ENCODE data around the gene TMEM120A.
"Not testable (repeated sequence)": the region's sequence is repeated elsewhere in the genome, so short reads cannot be mapped to it uniquely, and the experiment has no call there.

The TMEM120A gene

GRCh38 chr7:75994388-75995051, at the start of gene TMEM120A:
TMEM120A (minus strand) TSS chr7:75994595; CDS start chr7:75994570, 25 bp downstream.
- peak; percentile 100 for DNase-seq (ENCODE audit: low spot score)

GRCh38 chr7:76040126-76040525, 45.7 kb upstream of the TMEM120A start:
- no peak for DNase-seq (ENCODE audit: low spot score)

- no peak for DNase-seq (ENCODE audit: low spot score)
These were observed 42.9 kb upstream of the TMEM120A start for GRCh38 chr7:76037310-76037709.

GRCh38 chr7:76031964-76032363, 37.6 kb upstream of the TMEM120A start:
- no peak for DNase-seq (ENCODE audit: low spot score)

GRCh38 chr7:76029682-76030081, 35.3 kb upstream of the TMEM120A start:
- not testable (repeated sequence) for DNase-seq (ENCODE audit: low spot score)

- DNase-seq (ENCODE audit: low spot score) = no peak
These were observed 28.6 kb upstream of the TMEM120A start for GRCh38 chr7:76023002-76023401.

GRCh38 chr7:76022026-76022780, 27.8 kb upstream of the TMEM120A start:
- no peak for DNase-seq (ENCODE audit: low spot score)

- peak; percentile 72 for DNase-seq (ENCODE audit: low spot score)
These were observed 25.8 kb upstream of the TMEM120A start for GRCh38 chr7:76020031-76020714.

GRCh38 chr7:76018520-76018919, 24.1 kb upstream of the TMEM120A start:
- DNase-seq (ENCODE audit: low spot score) = not testable (repeated sequence)

- DNase-seq (ENCODE audit: low spot score) = no peak
These were observed 22.0 kb upstream of the TMEM120A start for GRCh38 chr7:76016191-76016947.

- DNase-seq (ENCODE audit: low spot score) = no peak
These were observed 17.1 kb upstream of the TMEM120A start for GRCh38 chr7:76011442-76011861.

- DNase-seq (ENCODE audit: low spot score) = no peak
These were observed 15.5 kb upstream of the TMEM120A start for GRCh38 chr7:76009672-76010600.

GRCh38 chr7:76008156-76008687, 13.8 kb upstream of the TMEM120A start:
- no peak for DNase-seq (ENCODE audit: low spot score)

GRCh38 chr7:76005004-76005403, 10.6 kb upstream of the TMEM120A start:
- DNase-seq (ENCODE audit: low spot score) = not testable (repeated sequence)

- no peak for DNase-seq (ENCODE audit: low spot score)
These were observed 9.0 kb upstream of the TMEM120A start for GRCh38 chr7:76003351-76003750.

- no peak for DNase-seq (ENCODE audit: low spot score)
These were observed 8.4 kb upstream of the TMEM120A start for GRCh38 chr7:76002822-76003221.

GRCh38 chr7:76002139-76002538, 7.7 kb upstream of the TMEM120A start:
- DNase-seq (ENCODE audit: low spot score) = no peak

- no peak for DNase-seq (ENCODE audit: low spot score)
These were observed 6.2 kb upstream of the TMEM120A start for GRCh38 chr7:76000566-76000965.

- DNase-seq (ENCODE audit: low spot score) = no peak
These were observed 3.6 kb upstream of the TMEM120A start for GRCh38 chr7:75998038-75998437.

GRCh38 chr7:75996476-75996875, 2.1 kb upstream of the TMEM120A start:
- no peak for DNase-seq (ENCODE audit: low spot score)

GRCh38 chr7:75995996-75996395, 1.6 kb upstream of the TMEM120A start:
- DNase-seq (ENCODE audit: low spot score) = no peak

Data from germinal center (tissue), 1 donor.